Stimulated activated CD8-positive, alpha-beta memory T cell treated with anti-CD3 and anti-CD28 coated beads, Interleukin-4, amount 100 ng/mL, for 4 hours (primary cell): ENCODE results near the gene NYAP1.

Experiments used
- DNase-seq, 2 donors: peaks; one replicate each; pipeline ENCODE4 v3.0.0-alpha.2; 2020; ENCODE audit warnings: low read depth in 2 of 2, low spot score in 1 of 2

Gene NYAP1

DNA sequence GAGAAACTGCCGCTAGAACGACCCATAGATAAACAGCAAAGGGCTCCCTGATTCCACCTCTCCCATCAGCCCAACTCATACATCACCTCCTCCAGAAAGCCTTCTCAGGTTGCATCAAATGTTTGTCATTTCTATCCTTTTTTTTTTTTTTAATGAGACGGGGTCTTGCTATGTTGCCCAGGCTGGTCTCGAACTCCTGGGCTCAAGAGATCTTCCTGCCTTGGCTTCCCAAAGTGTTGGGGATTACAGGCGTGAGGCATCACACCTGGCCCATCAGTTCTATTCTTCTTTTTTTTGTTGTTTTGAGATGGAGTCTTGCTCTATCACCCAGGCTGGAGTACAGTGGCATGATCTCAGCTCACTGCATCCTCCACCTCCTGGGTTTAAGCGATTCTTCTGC is 26.7 kb upstream of the NYAP1 start:
- DNase-seq, result no peak

DNA sequence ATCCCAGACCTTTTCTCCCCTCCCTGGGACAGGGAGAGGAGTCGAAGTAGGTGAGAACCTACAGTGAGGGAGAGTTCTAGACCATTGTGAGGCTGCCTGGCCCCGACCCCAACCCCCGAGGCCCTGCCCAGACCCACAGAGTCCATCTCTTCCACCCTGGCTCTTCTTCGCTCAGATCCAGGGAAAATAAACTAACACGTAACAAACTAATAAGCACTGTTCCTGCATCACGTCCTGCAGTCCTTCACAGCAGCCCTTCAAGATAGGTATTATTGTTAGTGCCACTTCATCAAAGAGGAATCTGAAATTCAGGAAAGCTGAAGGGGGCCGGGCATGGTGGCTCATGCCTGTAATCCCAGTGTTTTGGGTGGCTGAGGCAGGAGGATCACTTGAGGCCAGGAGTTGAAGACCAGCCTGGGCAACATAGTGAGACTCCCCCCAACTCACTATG is 19.5 kb upstream of the NYAP1 start, which contains the start of gene SPACDR:
Gene SPACDR, minus strand, starts transcription at position 51 of the 451 bp plus-strand sequence. CDS start 235 bp downstream, outside the sequence.
- no peak for DNase-seq

DNA sequence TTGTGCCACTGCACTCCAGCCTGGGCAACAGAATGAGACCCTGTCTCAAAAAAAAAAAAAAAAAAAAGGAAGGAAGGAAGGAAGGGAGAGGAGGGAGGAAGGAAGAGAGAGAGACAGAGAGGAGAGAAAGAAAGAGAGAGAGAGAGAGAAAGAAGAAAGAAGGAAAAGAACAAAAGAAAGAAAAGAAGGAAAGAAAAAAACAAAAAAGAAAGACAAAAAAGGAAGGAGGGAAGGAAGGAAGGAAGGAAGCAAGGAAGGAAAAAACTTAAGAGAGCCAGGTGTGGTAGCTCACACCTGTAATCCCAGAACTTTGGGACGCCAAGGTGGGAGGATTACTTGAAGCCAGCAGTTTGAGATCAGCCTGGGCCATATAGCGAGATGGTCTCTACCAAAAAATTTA is 18.9 kb upstream of the NYAP1 start:
- no peak for DNase-seq

DNA sequence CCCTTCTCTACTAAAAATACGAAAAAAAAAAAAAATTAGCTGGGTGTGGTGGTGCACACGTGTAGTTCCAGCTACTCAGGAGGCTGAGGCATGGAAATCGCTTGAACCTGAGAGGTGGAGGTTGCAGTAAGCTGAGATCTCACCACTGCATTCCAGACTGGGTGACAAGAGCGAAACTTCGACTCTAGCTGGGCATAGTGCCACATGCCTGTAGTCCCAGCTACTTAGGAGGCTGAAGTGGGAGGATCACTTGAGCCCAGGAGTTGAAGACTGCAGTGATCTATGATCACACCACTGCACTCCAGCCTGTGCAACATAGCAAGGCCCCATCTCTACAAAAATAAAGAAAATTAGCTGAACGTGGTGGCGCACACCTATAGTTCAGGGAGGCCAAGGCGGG is 18.4 kb upstream of the NYAP1 start:
- no peak for DNase-seq

DNA sequence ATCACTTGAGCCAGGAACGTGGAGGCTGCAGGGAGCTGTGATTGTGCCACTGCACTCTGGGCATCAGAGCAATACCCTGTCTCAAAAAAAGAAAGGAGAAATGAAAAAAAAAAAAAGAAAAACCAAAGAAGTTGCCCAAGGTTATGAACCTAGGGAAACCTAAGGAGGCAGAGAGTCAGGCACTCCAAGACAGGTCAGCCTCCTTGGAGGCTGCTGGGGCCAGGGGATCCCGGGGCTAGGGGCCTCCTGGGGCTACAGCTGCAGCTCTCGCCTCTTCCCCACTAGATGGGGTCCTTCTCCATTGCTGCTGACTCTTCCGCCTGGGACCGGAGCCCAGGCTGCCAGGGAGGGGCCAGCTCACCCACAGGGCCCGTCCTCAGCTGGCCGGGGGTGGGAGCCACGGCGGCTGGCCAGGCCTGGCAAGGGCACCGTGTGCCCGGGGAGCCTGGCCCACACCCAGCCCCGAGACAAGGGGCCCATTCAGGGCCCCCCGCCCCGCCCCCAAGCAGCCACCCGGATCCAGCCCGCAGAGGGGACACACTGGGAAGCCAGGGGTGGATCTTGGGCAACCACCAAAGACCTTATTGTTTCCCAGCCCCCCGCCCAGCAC is 17.9 kb upstream of the NYAP1 start:
- DNase-seq, result no peak

DNA sequence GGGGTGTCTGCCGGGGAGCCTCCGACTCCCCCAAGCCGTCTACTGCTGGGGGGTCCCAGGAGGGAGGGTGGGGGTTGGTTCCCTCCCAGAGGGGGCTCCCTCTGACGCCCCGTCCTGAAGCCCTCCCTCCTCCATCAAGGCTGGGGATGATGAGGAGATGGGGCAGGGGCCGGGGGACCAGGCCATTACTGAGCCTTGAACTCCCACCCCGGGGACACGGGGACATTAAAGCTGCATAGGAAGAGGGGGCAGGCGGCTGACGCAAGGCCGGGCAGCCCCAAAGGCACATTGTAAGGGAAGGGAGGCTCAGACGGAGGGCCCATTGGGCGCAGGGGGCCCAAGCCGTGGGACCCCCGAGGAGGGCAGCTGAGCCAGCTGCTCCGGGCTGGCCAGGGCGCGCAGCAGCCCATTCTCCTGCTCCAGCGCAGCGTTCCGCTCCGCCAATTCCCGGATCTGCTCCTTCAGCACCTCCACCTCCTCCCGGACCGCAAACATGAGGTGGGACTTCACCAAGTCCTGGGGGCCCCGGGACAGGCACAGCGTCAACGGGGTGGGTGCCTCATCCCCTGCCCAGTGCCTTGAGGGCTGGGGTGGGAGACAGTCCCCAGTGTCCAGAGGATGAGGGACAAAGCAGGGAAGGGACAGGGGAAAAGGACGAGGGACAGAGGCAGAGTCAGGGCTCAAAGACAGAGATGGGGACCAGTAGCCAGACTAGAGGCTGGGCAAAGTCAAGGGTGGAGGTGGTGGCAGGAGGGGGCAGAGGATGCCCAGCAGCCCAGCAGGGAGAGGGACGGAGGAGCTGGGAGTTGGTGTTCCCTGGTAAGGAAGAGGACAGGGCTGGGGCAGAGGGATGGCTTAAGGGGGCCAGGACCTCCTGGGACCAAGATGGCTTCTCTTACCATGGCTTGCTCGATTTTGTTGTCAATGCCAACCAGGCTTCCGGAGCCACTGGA is 16.8 kb upstream of the NYAP1 start:
- DNase-seq, result no peak

DNA sequence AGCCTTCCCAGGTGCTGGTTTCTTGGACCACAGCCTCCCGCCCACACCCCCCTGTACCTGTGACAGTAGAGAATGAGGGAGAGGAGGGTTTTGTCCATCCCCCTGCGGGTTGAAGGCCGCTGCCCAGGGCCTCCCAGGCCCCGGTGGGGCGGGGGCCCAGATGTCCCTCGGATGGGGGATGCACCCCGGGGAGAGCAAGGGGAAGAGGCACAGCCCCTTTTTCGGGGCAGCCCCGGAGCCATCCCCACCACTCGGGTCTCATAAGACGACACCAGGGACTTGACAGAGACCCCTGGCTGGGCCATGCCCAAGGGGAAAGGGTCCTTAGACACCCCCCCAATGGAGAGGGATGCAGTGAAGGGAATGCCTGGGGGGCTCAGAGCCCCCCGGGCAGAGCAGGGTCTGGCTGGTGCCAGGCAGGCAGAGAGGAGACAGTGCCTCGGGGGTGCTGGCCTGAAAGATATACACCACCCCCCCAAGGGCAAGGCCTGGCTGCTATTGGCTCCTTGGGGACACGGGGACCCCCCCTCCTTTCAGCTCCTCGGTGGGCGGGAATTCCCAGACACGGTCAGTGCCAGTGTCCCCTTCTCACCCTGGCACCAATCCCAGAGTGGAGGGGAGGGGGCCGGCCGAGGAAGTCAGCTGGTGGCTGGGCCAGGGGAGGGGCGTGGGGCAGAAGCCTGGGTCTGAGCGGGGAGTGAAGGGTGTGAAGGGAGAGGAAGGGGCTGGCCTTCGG is 15.9 kb upstream of the NYAP1 start:
- no peak for DNase-seq

DNA sequence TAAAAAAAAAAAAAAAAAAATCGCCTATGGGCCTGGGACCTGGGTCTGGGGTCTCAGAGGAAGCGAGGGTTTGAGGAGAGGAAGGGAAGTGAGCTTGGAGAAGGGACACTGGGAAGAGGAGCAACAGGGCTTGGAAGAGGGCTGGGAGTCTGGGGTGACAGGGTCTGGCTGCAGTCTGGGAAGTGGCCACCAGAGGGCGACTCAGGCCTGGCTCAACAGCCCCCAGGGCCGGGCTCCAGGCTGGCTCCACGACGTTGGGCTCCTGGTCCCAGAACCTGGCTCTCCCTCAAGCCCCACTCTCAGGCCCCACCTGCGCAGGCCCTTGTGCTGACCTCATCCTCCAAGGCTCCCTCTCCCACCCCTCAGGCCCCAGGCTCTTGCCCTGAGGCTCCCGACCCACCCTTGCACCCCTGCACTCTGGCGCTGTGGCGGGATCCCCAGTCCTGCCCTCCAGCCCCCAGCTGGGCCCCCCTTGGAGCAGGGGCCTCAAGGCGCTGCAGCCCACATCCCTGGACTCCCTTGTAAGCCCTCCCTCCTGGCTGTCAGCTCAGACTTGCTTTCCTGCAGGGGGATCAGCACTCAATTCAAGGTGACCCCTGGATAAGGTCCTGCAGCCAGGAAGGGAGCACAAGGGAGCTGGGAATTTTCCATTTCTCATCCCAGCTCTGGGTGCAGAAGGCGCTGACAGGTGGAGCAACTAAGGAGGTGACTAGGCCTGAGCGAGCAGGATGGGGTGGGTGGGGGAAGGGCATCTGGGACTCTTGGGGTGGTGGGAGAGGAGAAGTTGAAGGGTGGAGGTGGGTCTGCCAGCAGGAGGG is 14.3 kb upstream of the NYAP1 start:
- peak; percentile 50 to 67 for DNase-seq

DNA sequence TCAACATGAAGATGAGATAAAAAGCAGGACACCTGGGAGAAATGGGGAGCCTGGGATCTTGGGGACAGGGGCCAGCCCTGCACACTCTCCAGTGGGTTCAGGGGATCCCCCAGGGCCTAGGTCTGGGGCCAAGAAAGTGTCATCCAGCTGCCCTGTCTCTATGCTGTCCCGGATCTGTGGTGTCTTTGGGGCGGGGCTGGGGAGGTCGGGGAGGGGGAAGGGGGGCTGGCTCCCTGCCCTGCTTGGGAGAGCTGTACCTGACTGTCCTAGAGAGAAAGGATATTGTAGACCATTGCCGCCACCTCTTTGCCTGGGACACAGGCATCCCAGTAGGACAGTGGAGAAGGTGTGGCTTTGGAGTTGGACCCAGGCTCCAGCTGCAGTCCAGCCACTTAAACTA is 12.7 kb upstream of the NYAP1 start:
- no peak for DNase-seq

DNA sequence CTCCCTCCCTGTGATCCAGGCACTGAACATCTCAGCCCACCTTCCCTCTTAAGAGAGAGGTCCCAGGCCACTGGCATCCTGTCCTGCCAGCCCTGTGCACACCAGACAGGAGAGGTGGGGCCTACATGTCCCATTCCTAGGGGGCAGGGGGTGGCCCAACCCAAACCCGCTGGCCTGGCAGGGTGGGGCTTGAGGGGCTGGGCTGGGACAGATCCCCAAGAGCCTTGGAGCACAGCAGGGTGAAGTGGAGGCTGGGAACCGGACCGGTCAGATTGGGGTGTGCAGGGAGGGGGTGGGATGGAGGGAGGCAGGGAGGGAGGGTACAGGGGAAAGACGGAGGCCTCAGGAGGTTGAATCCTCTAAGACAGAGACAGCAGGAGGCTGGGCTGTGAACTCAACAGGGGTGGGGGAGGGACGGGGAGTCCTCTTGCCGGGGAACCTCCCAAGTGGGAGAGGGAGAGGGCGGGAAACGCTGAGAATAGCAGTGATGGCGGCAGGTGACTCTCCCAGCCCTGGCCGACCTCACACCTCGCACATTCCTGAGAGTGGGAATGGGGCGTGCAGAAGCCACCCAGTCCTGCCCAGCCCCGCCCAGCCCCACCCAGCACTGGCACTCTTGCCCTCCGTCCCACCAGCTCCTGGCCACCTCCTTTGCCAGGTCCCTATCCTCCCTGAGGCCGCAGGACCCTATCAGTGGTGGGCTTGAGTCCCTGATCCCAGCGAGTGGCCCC is 11.4 kb upstream of the NYAP1 start:
- no peak for DNase-seq

DNA sequence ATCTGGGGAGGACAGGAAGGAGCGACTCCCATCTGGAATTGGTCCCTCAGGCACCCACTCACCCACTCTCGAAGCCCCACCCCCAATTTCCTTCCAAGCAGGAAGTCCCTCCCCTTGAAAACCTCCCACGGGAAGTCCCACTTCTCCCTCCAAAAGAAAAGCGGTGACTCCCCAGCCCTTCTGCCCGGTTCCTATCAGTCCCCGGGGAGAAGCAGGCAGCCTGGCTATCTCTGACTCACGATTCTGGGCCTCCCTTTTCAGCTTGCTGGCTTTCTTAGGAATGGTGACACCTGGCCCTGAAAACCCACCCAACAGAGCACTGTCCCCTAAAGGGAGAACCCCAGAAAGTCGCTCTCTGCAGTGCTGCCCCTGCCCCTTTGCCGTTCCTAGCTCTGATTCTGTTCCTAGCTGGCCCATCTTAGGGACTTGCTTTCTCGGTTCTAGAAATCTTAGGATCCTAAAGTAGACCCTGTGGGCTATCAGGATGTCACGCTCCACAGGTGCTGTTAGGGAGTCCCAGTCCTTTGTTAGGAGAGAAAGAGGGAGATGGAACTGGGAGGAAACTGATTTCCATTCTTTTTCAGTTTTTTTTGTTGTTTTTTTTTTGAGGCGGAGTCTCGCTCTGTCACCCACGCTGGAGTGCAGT is 10.8 kb upstream of the NYAP1 start:
- DNase-seq, result no peak

DNA sequence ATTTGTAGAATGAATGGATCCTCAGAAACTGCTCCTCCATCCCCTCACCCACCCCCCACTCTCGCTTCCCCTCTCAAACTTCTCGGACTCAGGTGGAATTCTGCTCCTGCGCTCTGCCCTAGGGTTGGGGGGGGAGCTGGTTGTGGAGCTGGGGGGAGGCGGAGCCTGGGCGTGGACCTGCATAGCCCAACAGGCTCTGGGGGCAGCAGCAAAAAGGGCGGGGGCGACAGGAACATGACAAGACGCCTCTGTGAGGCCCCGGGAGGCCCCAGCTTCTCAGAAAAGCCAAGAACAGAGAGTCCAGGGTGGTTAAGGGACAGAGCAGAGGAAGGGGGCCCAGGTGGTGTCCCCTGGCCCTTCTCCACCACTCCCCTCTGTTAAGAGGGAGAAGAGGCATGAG is 8.2 kb upstream of the NYAP1 start:
- no peak for DNase-seq

DNA sequence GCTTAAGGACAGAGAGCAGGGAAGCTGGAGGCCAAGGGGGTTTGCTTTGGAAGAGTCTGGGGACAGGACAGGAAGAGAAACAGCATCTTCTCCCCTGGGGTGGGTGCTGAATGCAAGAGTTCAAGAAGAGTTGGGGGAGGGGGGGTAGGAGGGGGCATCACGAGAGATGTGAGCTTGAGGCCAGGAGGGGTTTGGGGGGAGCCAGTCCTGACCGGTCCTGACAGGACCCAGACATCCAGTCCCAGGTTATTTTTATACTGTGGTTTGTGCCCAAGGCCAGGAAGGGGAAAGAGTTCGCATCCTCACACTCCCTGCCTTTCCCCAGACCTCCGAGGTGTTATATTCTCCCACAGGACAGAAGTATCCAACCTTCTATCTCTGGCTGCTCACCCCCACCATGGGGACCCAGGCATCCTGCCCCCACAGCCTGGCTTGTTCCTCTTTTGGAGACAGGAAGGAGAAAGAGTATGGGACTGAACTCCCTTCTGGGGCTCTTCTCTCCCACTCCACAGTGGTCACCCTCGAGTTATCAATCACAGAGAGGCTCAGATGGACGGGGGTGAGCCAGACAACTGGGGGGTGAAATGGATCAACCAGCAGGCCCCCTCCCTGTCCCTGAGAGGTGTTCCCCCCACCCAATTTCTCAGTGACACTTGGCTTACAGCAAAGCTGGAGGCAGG is 7.5 kb upstream of the NYAP1 start:
- no peak for DNase-seq

DNA sequence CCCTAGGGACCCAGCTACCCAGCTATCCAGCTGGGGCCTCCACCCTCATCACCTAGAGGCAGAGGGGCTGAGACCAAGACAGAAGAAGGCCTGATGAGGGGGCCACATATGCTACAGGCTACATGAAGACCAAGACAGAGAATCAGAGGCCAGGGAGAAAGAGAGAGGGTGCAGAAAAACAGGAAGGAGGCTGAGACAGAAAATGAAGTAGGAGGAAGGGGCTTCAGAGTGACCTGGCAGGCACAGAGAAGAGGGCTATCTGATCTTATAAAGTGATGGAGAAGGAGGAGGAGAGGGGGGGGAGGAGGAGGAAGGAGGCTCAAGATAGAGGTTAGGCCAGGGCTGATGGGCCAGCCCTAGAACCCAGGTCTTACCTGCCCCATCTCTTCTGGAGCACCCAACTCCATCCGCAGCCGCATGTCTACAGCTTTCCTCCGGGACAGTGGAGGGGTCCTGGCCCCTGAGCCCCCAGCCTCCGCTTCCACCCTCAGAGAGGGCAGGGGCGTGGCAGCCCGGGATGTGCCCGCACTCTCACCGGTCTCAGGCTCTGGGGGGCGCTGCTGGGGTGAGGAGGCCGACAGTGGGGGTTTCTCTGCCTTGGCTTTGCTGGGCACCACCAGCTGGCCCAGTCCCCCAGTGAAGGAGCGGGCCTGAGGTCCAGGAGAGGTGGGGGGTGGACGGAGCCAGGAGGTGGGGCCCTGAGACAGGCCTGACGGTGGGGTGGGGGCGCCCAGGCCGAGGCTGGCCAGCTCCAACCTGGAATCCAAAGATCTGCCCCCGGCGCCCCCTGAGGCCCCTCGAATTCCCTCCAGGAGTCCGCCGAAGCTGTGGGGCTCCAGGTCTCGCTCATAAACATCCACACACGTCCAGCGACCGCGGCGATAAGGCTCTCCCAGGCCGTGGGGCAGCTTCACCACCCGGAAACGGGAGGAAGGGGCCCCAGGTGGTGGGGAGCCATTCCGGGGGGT is 6.5 kb upstream of the NYAP1 start:
- DNase-seq, result no peak

DNA sequence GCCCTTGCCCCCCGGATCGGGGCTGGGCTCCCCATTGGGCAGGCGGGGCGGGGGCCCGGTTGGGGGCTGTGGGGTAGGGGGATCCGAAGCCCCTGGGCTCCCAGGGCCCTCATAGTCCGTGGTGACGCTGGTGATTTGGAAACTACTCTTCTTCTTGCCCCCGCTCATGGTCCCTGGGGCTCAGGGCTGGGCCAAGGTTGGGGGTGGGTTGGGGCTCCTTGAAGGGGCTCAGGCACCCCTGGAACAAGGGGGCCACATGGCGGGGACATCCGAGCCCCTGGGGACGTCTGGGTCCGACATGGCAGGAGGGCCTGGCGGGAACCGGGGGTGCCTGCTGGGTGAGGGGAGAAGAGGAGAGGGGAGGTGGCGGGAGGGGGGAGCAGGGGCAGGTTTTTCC is 5.9 kb upstream of the NYAP1 start:
- DNase-seq, result no peak

DNA sequence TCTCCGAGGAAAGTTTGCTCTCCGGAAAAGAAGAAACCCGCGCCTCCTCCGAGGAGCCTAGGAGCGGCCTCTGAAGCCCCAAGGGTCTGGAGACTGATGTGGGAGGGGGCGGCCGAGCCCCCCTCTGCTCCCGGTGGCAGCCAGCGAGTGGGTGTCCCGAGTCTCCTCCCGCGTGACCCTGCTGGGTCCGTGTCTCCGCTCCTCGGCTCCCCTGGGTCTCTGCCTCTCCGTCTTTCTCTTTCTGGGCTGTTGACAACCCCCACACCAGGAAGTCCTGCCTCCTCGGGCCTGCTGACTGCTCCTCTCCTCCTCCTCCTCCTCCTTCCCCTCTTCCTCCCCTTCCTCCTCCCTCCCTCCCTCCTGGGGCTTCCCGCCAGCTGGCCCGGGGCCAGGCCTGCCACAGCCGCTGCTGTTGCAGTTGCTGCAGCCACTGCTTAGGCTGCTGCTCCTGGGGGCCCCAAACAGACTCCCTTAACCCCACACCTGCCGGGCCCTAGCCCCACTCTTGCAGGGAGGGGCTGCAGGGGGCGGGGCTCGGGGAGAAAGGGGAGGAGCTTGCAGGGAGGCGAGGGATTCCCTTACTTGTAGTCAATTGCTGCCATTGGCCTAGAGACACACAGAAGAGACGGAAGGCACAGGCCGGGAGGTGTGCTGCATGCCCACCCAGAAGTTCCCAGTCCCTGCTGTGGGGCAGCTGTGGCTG is 4.6 kb upstream of the NYAP1 start, which contains the start of gene TSC22D4:
Gene TSC22D4, minus strand, starts transcription at position 257 of the 703 bp plus-strand sequence. CDS start 1,176 bp downstream, outside the sequence.
- DNase-seq, result peak; percentile 72 to 81

DNA sequence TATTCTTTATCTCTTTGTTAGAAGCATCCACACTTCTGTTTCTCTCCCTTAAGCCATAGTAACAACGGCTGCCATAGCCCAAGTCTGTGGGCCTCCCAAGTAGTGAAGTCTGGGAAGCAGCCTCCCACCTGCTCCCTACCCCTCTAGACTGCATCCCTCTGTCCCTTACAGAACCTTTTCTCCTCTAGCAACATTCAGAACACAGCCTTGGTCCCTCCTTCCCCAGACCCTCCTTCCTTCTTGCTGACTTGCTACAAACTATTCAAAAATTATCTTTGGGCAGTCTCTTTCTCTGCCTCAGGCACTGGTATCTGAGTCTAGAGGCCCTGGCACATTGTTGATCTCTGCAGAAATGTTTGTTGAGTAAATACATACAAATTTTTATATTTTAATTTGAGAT is 2.3 kb upstream of the NYAP1 start:
- no peak for DNase-seq
